Right lobe of liver (tissue), 6 donors: ENCODE data around the gene UCHL5. TPM values are rescaled to one million over a fixed set of nuclear protein-coding genes. Genes with fewer than 3 reads are reported as not detected.
"Not testable (repeated sequence)": the region's sequence is repeated elsewhere in the genome, so short reads cannot be mapped to it uniquely, and the experiment has no call there.

Source experiments
- ATAC-seq, 4 donors: fragments of 200-7000 bp; cut with Tn5 transposase; one replicate each; pipeline ENCODE4 v1.9.1; 2020; ENCODE audit warnings: mild to moderate bottlenecking in 4 of 4, moderate library complexity in 4 of 4
- DNase-seq, 3 donors: peaks; one replicate each; pipeline ENCODE4 v3.0.0-alpha.2; 2020
- H3K27ac ChIP-seq, 3 donors: fragments of 200-600 bp; one replicate each; pipeline ENCODE4 v1.8.0; 2022
- H3K27me3 ChIP-seq, 2 donors: fragments of 200-600 bp; one replicate each; pipeline ENCODE4 v1.8.0; 2022
- H3K36me3 ChIP-seq, 4 donors: fragments of 200-600 bp; sonication (generic) in 1 of 4; one replicate each; pipeline versions ENCODE4 v1.5.1 to v1.8.0; 2017 to 2022; ENCODE audit warnings: control low read depth in 1 of 4
- H3K4me1 ChIP-seq, 4 donors: fragments of 200-600 bp; sonication (generic) in 1 of 4; one replicate each; pipeline versions ENCODE4 v1.5.1 to v1.8.0; 2017 to 2022; ENCODE audit warnings: control low read depth in 1 of 4
- H3K4me3 ChIP-seq, 3 donors: fragments of 200-600 bp; one replicate each; pipeline ENCODE4 v1.8.0; 2022
- H3K9me3 ChIP-seq, 4 donors: fragments of 200-600 bp; sonication (generic) in 1 of 4; one replicate each; pipeline versions ENCODE4 v1.5.1 to v1.8.0; 2017 to 2022; ENCODE audit warnings: control low read depth in 1 of 4
- POLR2A ChIP-seq: fragments of 450-650 bp; IDR thresholded peaks from one replicate; pipeline ENCODE4 v1.6.1; 2017; ENCODE audit warnings: antibody characterized with exemption, mild to moderate bottlenecking
- WGBS: methylation state at CpG from one replicate; pipeline ENCODE4 v1.1.6; 2018; ENCODE audit warnings: low coverage, low lambda C conversion rate; ENCODE audit not compliant: insufficient coverage; ENCODE audit errors: missing lambda C conversion rate; 5-methylcytosine and 5-hydroxymethylcytosine counted together
- intact Hi-C, 2 donors: fragments of 100-400 bp; cut with DNase I; formaldehyde crosslinking; loops; one replicate each; pipeline versions ENCODE4 v1.11.2 to v1.14.1; 2022
- total RNA-seq, 6 experiments: library from RNA; depleted of rRNA in 2 of 6; stranded (reverse); fragments of >200 nt in 2 of 6; fragmentation: NEBNext Ultra II Directional in 3 of 6; extraction: Animal tissue kit (Norgen Biotek cat#: 25700) in 3 of 6; gene quantifications; one replicate each; pipeline versions ENCODE4 v1.1.0 to v1.2.4, GENCODE V29; 2016 to 2023
- TF ChIP-seq, protein P1 (sequence below), 4 donors: fragments of 200-600 bp in 3 of 4; fragments of 450-650 bp in 1 of 4; IDR thresholded peaks; one replicate each; pipeline versions ENCODE4 v1.5.1 to v1.8.0; 2016 to 2022; ENCODE audit warnings: antibody characterized with exemption in 4 of 4, mild to moderate bottlenecking in 2 of 4
- donor health status: DM: no; HTN: yes; CAD: no.
- donor health status: DM: no; HTN: no; CAD: no.
- donor health status: DM: no; HTN: no; CAD: no.
- donor health status: DM: no; HTN: yes; CAD: no.
- donor health status: DM: no; HTN: yes; CAD: no.

UCHL5 gene
- total RNA-seq, 6 experiments from 2014 or later = 11.5 to 28.6 (median 22.3) TPM

DNA sequence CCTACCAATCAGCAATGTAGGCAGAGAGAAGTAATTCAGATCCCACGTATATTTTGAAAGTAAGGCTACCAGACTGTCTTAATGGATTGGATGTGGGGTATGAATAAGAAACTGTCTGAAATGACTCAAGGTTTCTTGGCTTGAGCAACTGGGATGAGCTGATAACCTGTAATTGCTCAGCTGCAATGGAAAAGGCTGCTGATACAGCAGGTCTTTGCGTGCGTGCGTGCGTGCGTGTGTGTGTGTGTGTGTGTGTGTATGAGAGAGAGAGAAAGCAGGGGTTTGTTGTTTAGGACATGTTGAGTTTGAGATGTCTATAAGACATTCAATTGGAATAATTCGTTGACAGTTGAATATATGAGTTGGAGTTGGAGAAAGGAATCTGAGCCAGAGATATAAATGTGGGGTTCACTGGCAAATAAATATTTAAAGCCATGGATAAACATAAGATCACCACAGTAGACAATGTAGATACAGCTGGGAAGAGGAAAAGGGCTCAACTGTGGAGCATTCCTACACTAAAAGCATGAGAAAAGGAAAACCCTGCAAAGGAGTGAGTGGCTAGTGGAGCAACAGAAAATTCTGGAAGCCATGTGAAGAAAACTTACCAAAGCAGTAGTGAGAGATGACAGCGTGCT is 72.9 kb downstream of the UCHL5 start:
- intact Hi-C loops = no loop called here
- Histone ChIP-seq H3K36me3 (no peaks in the 10 kb centered on the region), H3K27me3 (no peaks in the 10 kb centered on the region), H3K27ac (no peak overlapping the region), H3K4me1 (no peaks in the 10 kb centered on the region), H3K9me3 (no peaks in the 10 kb centered on the region), H3K4me3 (no peak overlapping the region)
- DNase-seq (no peak), ATAC-seq (no peak)
- 90% methylated on average over 8 of the region's 8 CpGs for WGBS
- TF ChIP-seq, protein P1, sequence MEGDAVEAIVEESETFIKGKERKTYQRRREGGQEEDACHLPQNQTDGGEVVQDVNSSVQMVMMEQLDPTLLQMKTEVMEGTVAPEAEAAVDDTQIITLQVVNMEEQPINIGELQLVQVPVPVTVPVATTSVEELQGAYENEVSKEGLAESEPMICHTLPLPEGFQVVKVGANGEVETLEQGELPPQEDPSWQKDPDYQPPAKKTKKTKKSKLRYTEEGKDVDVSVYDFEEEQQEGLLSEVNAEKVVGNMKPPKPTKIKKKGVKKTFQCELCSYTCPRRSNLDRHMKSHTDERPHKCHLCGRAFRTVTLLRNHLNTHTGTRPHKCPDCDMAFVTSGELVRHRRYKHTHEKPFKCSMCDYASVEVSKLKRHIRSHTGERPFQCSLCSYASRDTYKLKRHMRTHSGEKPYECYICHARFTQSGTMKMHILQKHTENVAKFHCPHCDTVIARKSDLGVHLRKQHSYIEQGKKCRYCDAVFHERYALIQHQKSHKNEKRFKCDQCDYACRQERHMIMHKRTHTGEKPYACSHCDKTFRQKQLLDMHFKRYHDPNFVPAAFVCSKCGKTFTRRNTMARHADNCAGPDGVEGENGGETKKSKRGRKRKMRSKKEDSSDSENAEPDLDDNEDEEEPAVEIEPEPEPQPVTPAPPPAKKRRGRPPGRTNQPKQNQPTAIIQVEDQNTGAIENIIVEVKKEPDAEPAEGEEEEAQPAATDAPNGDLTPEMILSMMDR (IDR thresholded peaks at IDR 0.05) = no peak
- TF ChIP-seq POLR2A = no peak

DNA sequence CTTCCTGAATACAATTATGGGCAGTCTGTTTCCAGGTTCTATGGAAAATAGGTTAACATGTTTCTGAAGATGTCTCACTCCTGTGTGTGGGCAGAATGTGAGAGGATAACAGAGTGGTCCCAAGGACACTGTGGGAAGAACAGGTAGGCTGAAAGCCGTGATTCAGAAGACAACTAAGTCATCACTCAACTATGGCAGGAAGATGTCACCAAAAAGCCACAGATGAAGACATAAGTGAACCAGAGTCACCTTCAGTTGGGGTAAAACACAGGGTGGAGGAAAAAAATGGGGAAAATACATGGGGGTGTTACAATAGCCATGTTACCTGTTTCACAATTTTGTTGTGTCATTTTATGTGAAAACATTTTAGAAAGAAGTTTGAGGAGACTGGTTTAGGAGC is 75.1 kb downstream of the UCHL5 start:
- intact Hi-C loops = no loop called here
- H3K9me3 ChIP-seq = no peaks in the 10 kb centered on the region
- DNase-seq (no peak), ATAC-seq (no peak)
- H3K4me1 ChIP-seq = no peaks in the 10 kb centered on the region
- no peak overlapping the region for H3K4me3 ChIP-seq
- H3K27me3 ChIP-seq = no peaks in the 10 kb centered on the region
- WGBS = 80% methylated on average over 1 of the region's 1 CpG
- TF ChIP-seq POLR2A = no peak
- TF ChIP-seq, protein P1 (IDR thresholded peaks at IDR 0.05) = no peak
- H3K27ac ChIP-seq = no peak overlapping the region
- H3K36me3 ChIP-seq = no peaks in the 10 kb centered on the region

DNA sequence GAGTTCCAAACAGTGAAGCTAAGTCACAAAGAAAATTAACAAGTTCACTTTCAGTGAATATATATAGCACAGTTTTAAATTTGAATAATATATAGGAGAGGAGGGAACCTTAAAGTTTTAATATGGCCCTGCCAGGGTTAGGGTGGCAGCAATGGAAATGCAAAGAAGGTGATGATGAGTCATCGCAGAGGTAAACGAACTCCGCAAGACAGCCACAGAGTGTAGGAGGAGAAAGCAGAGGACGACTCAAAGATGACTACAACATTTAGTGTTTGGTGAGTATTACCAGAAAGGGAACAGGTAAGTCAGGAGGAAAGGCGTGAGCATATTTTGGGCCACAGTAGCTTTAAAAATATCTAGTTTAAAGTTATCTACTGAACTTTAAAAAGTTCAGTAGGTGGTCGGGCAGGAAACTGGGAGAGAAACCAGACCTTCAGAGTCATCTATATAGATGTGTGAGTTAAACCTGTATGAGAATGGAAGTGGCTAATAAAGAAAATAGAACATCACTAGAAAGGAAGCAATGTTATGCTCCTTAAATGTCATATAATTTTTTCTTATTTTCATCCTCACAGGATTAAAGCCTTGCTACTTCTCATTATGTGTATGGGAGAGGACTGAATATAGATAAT is 75.7 kb downstream of the UCHL5 start:
- no peak for DNase-seq
- 81% methylated on average over 6 of the region's 6 CpGs for WGBS
- no peak overlapping the region for H3K4me3 ChIP-seq
- H3K9me3 ChIP-seq = no peaks in the 10 kb centered on the region
- H3K27ac ChIP-seq = no peak overlapping the region
- intact Hi-C loops = no loop called here
- TF ChIP-seq, protein P1 (IDR thresholded peaks at IDR 0.05) = no peak
- H3K27me3 ChIP-seq = no peaks in the 10 kb centered on the region
- ATAC-seq = no peak
- H3K36me3 ChIP-seq = no peaks in the 10 kb centered on the region
- no peaks in the 10 kb centered on the region for H3K4me1 ChIP-seq

DNA sequence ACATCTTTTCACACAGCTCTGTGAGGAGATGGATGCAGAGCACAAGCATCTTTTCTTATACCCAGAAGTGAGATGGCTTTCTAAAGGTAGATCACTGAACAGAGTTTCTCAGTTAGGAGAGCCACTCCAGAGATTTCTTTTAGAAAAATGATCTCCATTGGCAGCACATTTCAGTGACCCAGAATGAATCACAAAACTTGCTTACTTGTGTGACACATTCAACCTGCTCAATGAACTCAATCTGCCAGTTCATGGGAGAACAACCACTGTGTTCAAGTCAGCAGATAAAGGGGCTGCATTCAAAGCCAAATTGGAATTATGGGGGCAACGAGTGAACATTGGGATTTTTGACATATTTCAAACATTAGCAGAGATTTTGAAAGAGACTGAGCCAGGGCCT is 78.3 kb downstream of the UCHL5 start:
- Histone ChIP-seq H3K4me1 (no peaks in the 10 kb centered on the region), H3K27me3 (no peaks in the 10 kb centered on the region), H3K4me3 (no peak overlapping the region), H3K27ac (no peak overlapping the region), H3K9me3 (no peaks in the 10 kb centered on the region), H3K36me3 (no peaks in the 10 kb centered on the region)
- 70% methylated on average over 1 of the region's 1 CpG for WGBS
- ATAC-seq (no peak), DNase-seq (no peak)
- TF ChIP-seq, protein P1 (IDR thresholded peaks at IDR 0.05) = no peak
- TF ChIP-seq POLR2A = no peak
- intact Hi-C loops = no loop called here

DNA sequence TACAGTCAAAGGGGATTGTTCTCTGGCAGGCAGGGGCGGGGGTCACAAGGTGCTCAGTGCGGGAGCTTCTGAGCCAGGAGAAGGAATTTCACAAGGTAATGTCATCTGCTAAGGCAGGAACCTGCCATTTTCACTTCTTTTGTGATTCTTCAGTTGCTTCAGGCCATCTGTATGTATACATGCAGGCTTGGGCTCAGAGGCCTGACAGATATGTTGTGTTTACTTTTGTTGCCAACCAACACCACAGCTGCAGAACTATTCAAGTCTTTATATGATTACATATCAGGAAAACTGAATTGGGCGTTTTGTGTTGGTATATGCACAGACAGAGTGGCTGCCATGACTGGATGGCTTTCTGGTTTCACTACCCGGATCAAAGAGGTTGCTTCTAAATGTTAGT is 78.8 kb downstream of the UCHL5 start:
- ATAC-seq = not testable (repeated sequence)
- 95% methylated on average over 4 of the region's 4 CpGs for WGBS

More for the DNA sequence above, 78.8 kb downstream of the UCHL5 start:
- H3K4me3 ChIP-seq, H3K4me1 ChIP-seq, H3K9me3 ChIP-seq, DNase-seq, H3K36me3 ChIP-seq, H3K27ac ChIP-seq, H3K27me3 ChIP-seq, intact Hi-C loops: not testable (repeated sequence)
